GM21381 (cell line): ENCODE results near the gene PRTFDC1.
"Not testable (repeated sequence)": the region's sequence is repeated elsewhere in the genome, so short reads cannot be mapped to it uniquely, and the experiment has no call there.

Source experiments
- ATAC-seq: cut with Tn5 transposase; IDR thresholded peaks from one replicate; pipeline ENCODE4 v1.9.1; 2021; ENCODE audit warnings: mild to moderate bottlenecking, moderate library complexity; ENCODE audit not compliant: unreplicated experiment

PRTFDC1 gene

GRCh38 chr10:24935504-24936292, 16.7 kb downstream of the PRTFDC1 start:
- no peak for ATAC-seq

GRCh38 chr10:24931236-24931635, 21.2 kb downstream of the PRTFDC1 start:
- ATAC-seq: no peak

GRCh38 chr10:24930427-24930826, 22.0 kb downstream of the PRTFDC1 start:
- peak; percentile 70 for ATAC-seq

- no peak for ATAC-seq
Observed at GRCh38 chr10:24929904-24930303, 22.5 kb downstream of the PRTFDC1 start.

- no peak for ATAC-seq
Observed at GRCh38 chr10:24929056-24929544, 23.3 kb downstream of the PRTFDC1 start.

- ATAC-seq: no peak
Observed at GRCh38 chr10:24928163-24928562, 24.2 kb downstream of the PRTFDC1 start.

- ATAC-seq: no peak
Observed at GRCh38 chr10:24926557-24926956, 25.8 kb downstream of the PRTFDC1 start.

GRCh38 chr10:24925799-24926198, 26.6 kb downstream of the PRTFDC1 start:
- ATAC-seq: no peak

GRCh38 chr10:24924483-24924882, 27.9 kb downstream of the PRTFDC1 start:
- not testable (repeated sequence) for ATAC-seq

- not testable (repeated sequence) for ATAC-seq
Observed at GRCh38 chr10:24922222-24922868, 30.1 kb downstream of the PRTFDC1 start.

GRCh38 chr10:24920907-24921881, 31.2 kb downstream of the PRTFDC1 start:
- peak; percentile 93 for ATAC-seq

- ATAC-seq: not testable (repeated sequence)
Observed at GRCh38 chr10:24920192-24920591, 32.2 kb downstream of the PRTFDC1 start.

- ATAC-seq: not testable (repeated sequence)
Observed at GRCh38 chr10:24919629-24920028, 32.8 kb downstream of the PRTFDC1 start.

- ATAC-seq: no peak
Observed at GRCh38 chr10:24917979-24918378, 34.4 kb downstream of the PRTFDC1 start.

- ATAC-seq: no peak
Observed at GRCh38 chr10:24917493-24917892, 34.9 kb downstream of the PRTFDC1 start.

GRCh38 chr10:24916365-24916764, 36.0 kb downstream of the PRTFDC1 start:
- ATAC-seq: no peak

GRCh38 chr10:24915304-24915703, 37.1 kb downstream of the PRTFDC1 start:
- no peak for ATAC-seq

- no peak for ATAC-seq
Observed at GRCh38 chr10:24914148-24914547, 38.3 kb downstream of the PRTFDC1 start.

- ATAC-seq: no peak
Observed at GRCh38 chr10:24912215-24912614, 40.2 kb downstream of the PRTFDC1 start.

GRCh38 chr10:24911029-24911428, 41.4 kb downstream of the PRTFDC1 start:
- ATAC-seq: no peak

- ATAC-seq: no peak
Observed at GRCh38 chr10:24910574-24910973, 41.8 kb downstream of the PRTFDC1 start.
